K562 (cell line): ENCODE measurements around the gene RHBDL3. TPM values are rescaled to one million over a fixed set of nuclear protein-coding genes. Genes with fewer than 3 reads are reported as not detected.

Source experiments
- EP300 ChIP-seq: IDR thresholded peaks from 2 replicates; pipeline ENCODE4 v1.6.1; 2012; ENCODE audit warnings: low read length, improper control_type of control experiment
- GTF2A2 ChIP-seq: IDR thresholded peaks from 2 replicates; pipeline ENCODE4 v1.6.1; 2016; ENCODE audit warnings: mild to moderate bottlenecking, missing genetic modification characterization, missing compliant biosample characterization
- HIVEP1 ChIP-seq: fragments of 250-450 bp; sonication (Bioruptor Pico); IDR thresholded peaks from 2 replicates; pipeline ENCODE4 v1.4.0; 2020; ENCODE audit warnings: mild to moderate bottlenecking
- MYBL2 ChIP-seq, 2 experiments: fragments of 450-650 bp in 1 of 2; sonication (generic) in 1 of 2; formaldehyde crosslinking in 1 of 2; IDR thresholded peaks; 2 replicates each; pipeline versions ENCODE4 v1.6.1 to v1.8.1; 2017 to 2022; ENCODE audit warnings: borderline replicate concordance in 1 of 2, inconsistent platforms in 1 of 2, low read depth in 1 of 2, mild to moderate bottlenecking in 1 of 2, missing genetic modification reagents in 1 of 2, moderate library complexity in 1 of 2
- NCOA4 ChIP-seq: fragments of 450-650 bp; IDR thresholded peaks from 2 replicates; pipeline ENCODE4 v1.6.1; 2018; ENCODE audit warnings: mild to moderate bottlenecking; ENCODE audit not compliant: partially characterized antibody
- RB1 ChIP-seq: fragments of 450-650 bp; IDR thresholded peaks from 2 replicates; pipeline ENCODE4 v1.6.1; 2017; ENCODE audit warnings: low read depth, mild to moderate bottlenecking
- SPI1 ChIP-seq: IDR thresholded peaks from 2 replicates; pipeline ENCODE4 v1.6.1; 2011; ENCODE audit warnings: low read depth, low read length, control low read depth, borderline replicate concordance
- ZFP1 ChIP-seq: fragments of 450-650 bp; formaldehyde crosslinking; IDR thresholded peaks from 2 replicates; pipeline ENCODE4 v1.4.0; 2020; ENCODE audit warnings: mild to moderate bottlenecking, mixed read lengths
- polyA plus RNA-seq, 8 experiments: library from polyadenylated mRNA; depleted of rRNA in 4 of 8; stranded (reverse) in 5 of 8; unstranded in 3 of 8; fragments of >200 nt; fragmentation: Nextera tagmentation in 2 of 8; fragmentation: Illumina TruSeq in 1 of 8; extraction: Ambion mirVana in 2 of 8; extraction: Trizol in 1 of 8; gene quantifications; 2 replicates each; pipeline versions ENCODE4 v1.2.1 to v1.2.3, GENCODE V29; 2011 to 2014; ENCODE audit warnings: inconsistent platforms in 1 of 8, missing spikeins in 1 of 8
- total RNA-seq, 7 experiments: library from RNA; depleted of rRNA in 6 of 7; stranded (reverse); fragments of >200 nt in 6 of 7; fragmentation: Illumina TruSeq in 2 of 7; extraction: Trizol in 2 of 7; gene quantifications; 2 replicates each; pipeline versions ENCODE4 v1.2.1 to v1.2.3, GENCODE V29; 2011 to 2021; ENCODE audit warnings: low replicate concordance in 1 of 7
- TF ChIP-seq, protein P1 (sequence below): fragments of 250-450 bp; sonication (Bioruptor Pico); IDR thresholded peaks from 2 replicates; pipeline ENCODE4 v1.8.0; 2021; ENCODE audit warnings: mild to moderate bottlenecking, moderate library complexity
- TF ChIP-seq, protein P2 (sequence below): fragments of 450-650 bp; IDR thresholded peaks from 2 replicates; pipeline ENCODE4 v1.6.1; 2016; ENCODE audit warnings: mild to moderate bottlenecking
- TF ChIP-seq, protein P3 (sequence below), 2 experiments: fragments of 450-650 bp; IDR thresholded peaks; 2 replicates each; pipeline ENCODE4 v1.6.1; 2016; ENCODE audit warnings: mild to moderate bottlenecking in 2 of 2, borderline replicate concordance in 1 of 2, low read depth in 1 of 2, moderate library complexity in 1 of 2
- TF ChIP-seq, protein P4 (sequence below): fragments of 450-650 bp; formaldehyde crosslinking; IDR thresholded peaks from 2 replicates; pipeline ENCODE4 v1.4.0; 2020; ENCODE audit warnings: mild to moderate bottlenecking, mixed read lengths

RHBDL3 gene
- total and polyA plus RNA-seq, 9 of the 15 experiments (the other 6 are each of a cell fraction or from before 2014, with no cell fraction given), result 0.06 to 0.31 (median 0.09) TPM; not detected in 4

DNA sequence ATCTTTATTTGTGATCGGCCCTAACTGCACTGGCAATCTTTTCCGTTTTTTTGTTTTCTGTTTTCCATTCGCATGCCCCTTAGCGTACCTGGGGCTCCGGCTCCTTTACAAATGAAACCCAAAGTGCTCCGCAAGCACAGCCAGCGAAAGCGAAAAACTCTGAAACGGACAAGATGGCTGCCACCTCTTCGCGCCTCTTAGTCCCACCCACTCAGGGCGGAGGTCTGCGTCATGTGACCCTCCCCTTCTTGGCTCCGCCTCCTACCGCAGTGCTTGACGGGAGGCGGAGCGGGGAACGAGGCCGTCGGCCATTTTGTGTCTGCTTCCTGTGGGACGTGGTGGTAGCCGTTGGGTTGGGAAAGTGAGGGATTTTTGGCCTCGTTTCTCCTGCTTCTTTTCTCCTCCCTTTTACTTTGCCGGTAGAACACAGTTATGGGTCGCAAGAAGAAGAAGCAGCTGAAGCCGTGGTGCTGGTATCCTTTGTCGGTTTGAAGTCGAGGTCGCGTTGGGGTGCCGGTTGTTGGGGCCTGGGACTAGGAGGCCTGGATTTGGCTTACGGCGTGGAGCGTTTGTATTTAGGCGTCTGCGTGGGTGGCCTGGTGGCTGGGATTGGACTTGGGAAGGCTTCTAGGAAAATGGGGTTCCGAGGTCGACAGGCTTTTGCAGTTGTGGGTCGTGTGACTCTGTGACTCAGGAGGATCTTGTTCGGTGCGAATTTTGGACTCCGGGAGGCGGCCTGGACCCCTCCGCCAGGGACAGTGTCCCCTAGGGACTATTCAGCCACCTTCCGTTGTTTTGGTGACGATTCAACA, 84.4 kb downstream of the RHBDL3 start, which contains the start of gene ZNF207 (continued):
- TF ChIP-seq, protein P1, sequence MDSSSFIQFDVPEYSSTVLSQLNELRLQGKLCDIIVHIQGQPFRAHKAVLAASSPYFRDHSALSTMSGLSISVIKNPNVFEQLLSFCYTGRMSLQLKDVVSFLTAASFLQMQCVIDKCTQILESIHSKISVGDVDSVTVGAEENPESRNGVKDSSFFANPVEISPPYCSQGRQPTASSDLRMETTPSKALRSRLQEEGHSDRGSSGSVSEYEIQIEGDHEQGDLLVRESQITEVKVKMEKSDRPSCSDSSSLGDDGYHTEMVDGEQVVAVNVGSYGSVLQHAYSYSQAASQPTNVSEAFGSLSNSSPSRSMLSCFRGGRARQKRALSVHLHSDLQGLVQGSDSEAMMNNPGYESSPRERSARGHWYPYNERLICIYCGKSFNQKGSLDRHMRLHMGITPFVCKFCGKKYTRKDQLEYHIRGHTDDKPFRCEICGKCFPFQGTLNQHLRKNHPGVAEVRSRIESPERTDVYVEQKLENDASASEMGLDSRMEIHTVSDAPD (CRISPR knock-in tag), result no peak
- TF ChIP-seq EP300, result no peak
- TF ChIP-seq, protein P2, sequence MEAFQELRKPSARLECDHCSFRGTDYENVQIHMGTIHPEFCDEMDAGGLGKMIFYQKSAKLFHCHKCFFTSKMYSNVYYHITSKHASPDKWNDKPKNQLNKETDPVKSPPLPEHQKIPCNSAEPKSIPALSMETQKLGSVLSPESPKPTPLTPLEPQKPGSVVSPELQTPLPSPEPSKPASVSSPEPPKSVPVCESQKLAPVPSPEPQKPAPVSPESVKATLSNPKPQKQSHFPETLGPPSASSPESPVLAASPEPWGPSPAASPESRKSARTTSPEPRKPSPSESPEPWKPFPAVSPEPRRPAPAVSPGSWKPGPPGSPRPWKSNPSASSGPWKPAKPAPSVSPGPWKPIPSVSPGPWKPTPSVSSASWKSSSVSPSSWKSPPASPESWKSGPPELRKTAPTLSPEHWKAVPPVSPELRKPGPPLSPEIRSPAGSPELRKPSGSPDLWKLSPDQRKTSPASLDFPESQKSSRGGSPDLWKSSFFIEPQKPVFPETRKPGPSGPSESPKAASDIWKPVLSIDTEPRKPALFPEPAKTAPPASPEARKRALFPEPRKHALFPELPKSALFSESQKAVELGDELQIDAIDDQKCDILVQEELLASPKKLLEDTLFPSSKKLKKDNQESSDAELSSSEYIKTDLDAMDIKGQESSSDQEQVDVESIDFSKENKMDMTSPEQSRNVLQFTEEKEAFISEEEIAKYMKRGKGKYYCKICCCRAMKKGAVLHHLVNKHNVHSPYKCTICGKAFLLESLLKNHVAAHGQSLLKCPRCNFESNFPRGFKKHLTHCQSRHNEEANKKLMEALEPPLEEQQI, result no peak
- TF ChIP-seq HIVEP1 (CRISPR knock-in tag), result no peak
- peak; percentile 56 for TF ChIP-seq MYBL2 (IDR thresholded peaks at IDR 0.05; ENCODE audit: low read depth)
- no peak for TF ChIP-seq MYBL2 (CRISPR knock-in tag; IDR thresholded peaks at IDR 0.05; ENCODE audit: borderline replicate concordance)
- TF ChIP-seq, protein P3, sequence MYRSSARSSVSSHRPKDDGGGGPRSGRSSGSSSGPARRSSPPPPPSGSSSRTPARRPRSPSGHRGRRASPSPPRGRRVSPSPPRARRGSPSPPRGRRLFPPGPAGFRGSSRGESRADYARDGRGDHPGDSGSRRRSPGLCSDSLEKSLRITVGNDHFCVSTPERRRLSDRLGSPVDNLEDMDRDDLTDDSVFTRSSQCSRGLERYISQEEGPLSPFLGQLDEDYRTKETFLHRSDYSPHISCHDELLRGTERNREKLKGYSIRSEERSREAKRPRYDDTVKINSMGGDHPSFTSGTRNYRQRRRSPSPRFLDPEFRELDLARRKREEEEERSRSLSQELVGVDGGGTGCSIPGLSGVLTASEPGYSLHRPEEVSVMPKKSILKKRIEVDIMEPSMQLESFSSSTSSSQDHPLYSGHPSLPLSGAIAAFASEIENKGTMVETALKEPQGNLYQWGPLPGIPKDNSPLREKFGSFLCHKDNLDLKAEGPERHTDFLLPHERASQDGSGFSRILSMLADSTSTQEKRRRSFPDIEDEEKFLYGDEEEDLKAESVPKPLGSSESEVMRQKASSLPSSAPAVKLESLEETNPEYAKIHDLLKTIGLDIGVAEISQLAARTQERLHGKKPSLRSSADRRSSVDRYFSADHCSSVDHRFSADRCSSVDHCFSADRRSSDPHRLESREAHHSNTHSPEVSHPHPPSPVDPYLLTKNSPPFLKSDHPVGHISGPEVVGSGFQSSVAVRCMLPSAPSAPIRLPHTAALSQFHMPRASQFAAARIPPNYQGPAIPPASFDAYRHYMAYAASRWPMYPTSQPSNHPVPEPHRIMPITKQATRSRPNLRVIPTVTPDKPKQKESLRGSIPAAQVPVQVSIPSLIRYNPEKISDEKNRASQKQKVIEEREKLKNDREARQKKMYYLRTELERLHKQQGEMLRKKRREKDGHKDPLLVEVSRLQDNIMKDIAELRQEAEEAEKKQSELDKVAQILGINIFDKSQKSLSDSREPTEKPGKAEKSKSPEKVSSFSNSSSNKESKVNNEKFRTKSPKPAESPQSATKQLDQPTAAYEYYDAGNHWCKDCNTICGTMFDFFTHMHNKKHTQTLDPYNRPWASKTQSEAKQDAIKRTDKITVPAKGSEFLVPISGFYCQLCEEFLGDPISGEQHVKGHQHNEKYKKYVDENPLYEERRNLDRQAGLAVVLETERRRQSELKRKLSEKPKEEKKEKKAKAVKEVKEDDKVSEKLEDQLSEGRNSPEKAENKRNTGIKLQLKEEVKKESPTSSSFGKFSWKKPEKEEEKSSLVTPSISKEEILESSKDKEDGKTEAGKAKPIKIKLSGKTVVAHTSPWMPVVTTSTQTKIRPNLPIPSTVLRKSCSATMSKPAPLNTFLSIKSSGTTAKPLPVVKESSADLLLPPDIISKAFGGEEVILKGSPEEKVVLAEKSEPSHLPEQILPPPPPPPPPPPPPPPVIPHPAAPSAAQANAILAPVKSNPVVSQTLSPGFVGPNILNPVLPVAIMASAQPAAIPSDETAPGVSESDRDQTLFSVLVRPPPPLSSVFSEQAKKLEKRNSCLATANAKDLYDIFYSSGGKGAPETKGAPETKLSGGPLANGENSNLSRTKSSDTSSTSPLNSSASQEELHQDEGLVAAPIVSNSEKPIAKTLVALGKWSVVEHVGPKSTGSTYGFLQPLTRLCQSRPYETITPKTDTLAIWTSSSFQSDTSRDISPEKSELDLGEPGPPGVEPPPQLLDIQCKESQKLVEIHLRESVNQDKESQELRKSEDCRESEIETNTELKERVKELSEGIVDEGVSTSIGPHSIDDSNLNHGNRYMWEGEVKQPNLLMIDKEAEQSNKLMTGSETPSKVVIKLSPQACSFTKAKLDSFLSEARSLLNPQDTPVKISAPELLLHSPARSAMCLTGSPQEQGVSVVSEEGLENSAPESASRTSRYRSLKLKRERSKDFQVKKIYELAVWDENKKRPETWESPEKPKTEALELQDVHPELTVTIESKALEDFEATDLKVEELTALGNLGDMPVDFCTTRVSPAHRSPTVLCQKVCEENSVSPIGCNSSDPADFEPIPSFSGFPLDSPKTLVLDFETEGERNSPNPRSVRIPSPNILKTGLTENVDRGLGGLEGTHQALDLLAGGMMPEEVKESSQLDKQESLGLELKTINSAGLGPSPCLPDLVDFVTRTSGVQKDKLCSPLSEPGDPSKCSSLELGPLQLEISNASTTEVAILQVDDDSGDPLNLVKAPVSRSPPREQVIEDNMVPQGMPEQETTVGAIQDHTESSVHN (IDR thresholded peaks at IDR 0.05; ENCODE audit: borderline replicate concordance in 1 of 2, low read depth in 1 of 2), result peak in 1 of 2 experiments; percentile 60; a peak in 1 of 4 replicates
- TF ChIP-seq GTF2A2 (tag), result no peak
- TF ChIP-seq, protein P4, sequence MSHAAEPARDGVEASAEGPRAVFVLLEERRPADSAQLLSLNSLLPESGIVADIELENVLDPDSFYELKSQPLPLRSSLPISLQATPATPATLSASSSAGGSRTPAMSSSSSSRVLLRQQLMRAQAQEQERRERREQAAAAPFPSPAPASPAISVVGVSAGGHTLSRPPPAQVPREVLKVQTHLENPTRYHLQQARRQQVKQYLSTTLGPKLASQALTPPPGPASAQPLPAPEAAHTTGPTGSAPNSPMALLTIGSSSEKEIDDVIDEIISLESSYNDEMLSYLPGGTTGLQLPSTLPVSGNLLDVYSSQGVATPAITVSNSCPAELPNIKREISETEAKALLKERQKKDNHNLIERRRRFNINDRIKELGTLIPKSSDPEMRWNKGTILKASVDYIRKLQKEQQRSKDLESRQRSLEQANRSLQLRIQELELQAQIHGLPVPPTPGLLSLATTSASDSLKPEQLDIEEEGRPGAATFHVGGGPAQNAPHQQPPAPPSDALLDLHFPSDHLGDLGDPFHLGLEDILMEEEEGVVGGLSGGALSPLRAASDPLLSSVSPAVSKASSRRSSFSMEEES (CRISPR knock-in tag), result peak; percentile 98
- no peak for TF ChIP-seq NCOA4
- TF ChIP-seq SPI1, result no peak
- peak; percentile 23; the same call in 1 of the 2 replicates for TF ChIP-seq RB1
- TF ChIP-seq ZFP1 (CRISPR knock-in tag), result no peak
